Aorta (tissue), 5 donors: ENCODE results near the gene CNN3. TPM values are rescaled to one million over a fixed set of nuclear protein-coding genes. Genes with fewer than 3 reads are reported as not detected.
"Not testable (repeated sequence)": the region's sequence is repeated elsewhere in the genome, so short reads cannot be mapped to it uniquely, and the experiment has no call there.

Source experiments
- ATAC-seq: fragments of 200-7000 bp; cut with Tn5 transposase; one replicate; pipeline ENCODE4 v1.9.1; 2022; ENCODE audit warnings: moderate library complexity; ENCODE audit not compliant: low FRiP score
- DNase-seq, 2 donors: peaks; one replicate each; pipeline ENCODE4 v3.0.0-alpha.2; 2020
- H3K27ac ChIP-seq, 2 donors: one replicate each; pipeline ENCODE4 v1.5.1; 2013; ENCODE audit warnings: low read length in 2 of 2, mild to moderate bottlenecking in 2 of 2, moderate library complexity in 2 of 2, control low read depth in 1 of 2, inconsistent platforms in 1 of 2, low read depth in 1 of 2
- H3K27me3 ChIP-seq, 2 donors: one replicate each; pipeline ENCODE4 v1.6.1; 2013; ENCODE audit warnings: control low read depth in 1 of 2, low read length in 1 of 2, mild to moderate bottlenecking in 1 of 2, moderate library complexity in 1 of 2; ENCODE audit not compliant: insufficient read depth in 2 of 2, control insufficient read depth in 1 of 2
- H3K36me3 ChIP-seq, 2 donors: one replicate each; pipeline ENCODE4 v1.6.1; 2013; ENCODE audit warnings: control low read depth in 1 of 2, low read length in 1 of 2, mild to moderate bottlenecking in 1 of 2; ENCODE audit not compliant: insufficient read depth in 2 of 2, control insufficient read depth in 1 of 2
- H3K4me1 ChIP-seq, 2 donors: one replicate each; pipeline ENCODE4 v1.6.1; 2013; ENCODE audit warnings: low read length in 2 of 2, control low read depth in 1 of 2, mild to moderate bottlenecking in 1 of 2, moderate library complexity in 1 of 2; ENCODE audit not compliant: insufficient read depth in 2 of 2, control insufficient read depth in 1 of 2
- H3K4me3 ChIP-seq, 2 donors: one replicate each; pipeline ENCODE4 v1.5.1; 2013; ENCODE audit warnings: low read length in 2 of 2, control low read depth in 1 of 2, mild to moderate bottlenecking in 1 of 2
- H3K9me3 ChIP-seq: one replicate; pipeline ENCODE4 v1.6.1; 2013; ENCODE audit warnings: mild to moderate bottlenecking, low read length; ENCODE audit not compliant: control insufficient read depth
- WGBS, 2 donors: extraction: QIAGEN DNeasy Blood & Tissue Kit; methylation state at CpG; one replicate each; pipeline ENCODE4 v1.1.7; 2013; 5-methylcytosine and 5-hydroxymethylcytosine counted together
- intact Hi-C, 2 donors: fragments of 100-400 bp; cut with DNase I; formaldehyde crosslinking; loops; one replicate each; pipeline versions ENCODE4 v1.14.2 to v1.15.0; 2022
- polyA plus RNA-seq, 2 donors: library from polyadenylated mRNA; stranded (reverse); fragments of 200-250 nt; gene quantifications; one replicate each; pipeline ENCODE4 v1.2.3, GENCODE V29; 2013
- total RNA-seq, 2 donors: library from RNA; stranded (reverse); fragmentation: NEBNext Ultra II Directional; extraction: Animal tissue kit (Norgen Biotek cat#: 25700); gene quantifications; one replicate each; pipeline ENCODE4 v1.2.1, GENCODE V29; 2021
- donor health status: healthy with polysubstance abuse.
- donor health status: Bipolar disorder and iron deficiency.
- donor health status: DM: no; HTN: no; CAD: no.
- donor health status: DM: no; HTN: no; CAD: no.
- donor health status: DM: yes; HTN: yes; CAD: no.

The CNN3 gene
- total and polyA plus RNA-seq, 4 donors, result 138 to 463 (median 294) TPM

GRCh38 chr1:94941480-94941879, 14.6 kb upstream of the CNN3 start:
- 98 to 100% methylated on average over 1 of the region's 1 CpG for WGBS, 2 donors
- H3K9me3 ChIP-seq, H3K27ac ChIP-seq, DNase-seq, ATAC-seq, H3K4me1 ChIP-seq, intact Hi-C loops, H3K36me3 ChIP-seq, H3K4me3 ChIP-seq, H3K27me3 ChIP-seq: not testable (repeated sequence)

DNA sequence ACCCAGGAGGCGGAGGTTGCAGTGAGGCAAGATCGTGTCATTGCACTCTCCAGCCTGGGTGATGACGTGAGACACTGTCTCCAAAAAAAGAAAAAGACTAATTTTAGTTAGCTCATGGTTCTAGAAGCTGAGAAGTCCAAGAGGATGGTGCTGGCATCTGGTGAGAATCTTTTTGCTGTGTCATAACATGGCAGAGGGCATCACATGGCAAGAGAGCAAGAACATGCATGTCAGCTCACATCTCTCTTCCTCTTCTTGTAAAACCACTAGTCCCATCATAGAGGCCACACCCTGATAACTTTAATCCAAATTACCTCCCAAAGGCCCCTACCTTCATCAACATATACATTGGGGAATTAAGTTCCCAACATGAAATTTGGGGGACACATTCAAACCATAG, 13.8 kb upstream of the CNN3 start:
- Histone ChIP-seq H3K36me3 (no peaks in the 10 kb centered on the region), H3K27me3 (no peaks in the 10 kb centered on the region), H3K9me3 (no peaks in the 10 kb centered on the region), H3K4me1 (peaks cover 0 to 3% of the 10 kb centered on the region in 2 donors), H3K27ac (no peak overlapping the region), H3K4me3 (no peak overlapping the region)
- intact Hi-C loops, result no loop called here
- no peak for ATAC-seq
- DNase-seq, result no peak
- WGBS, 2 donors, result 91 to 93% methylated on average over 3 of the region's 3 CpGs

DNA sequence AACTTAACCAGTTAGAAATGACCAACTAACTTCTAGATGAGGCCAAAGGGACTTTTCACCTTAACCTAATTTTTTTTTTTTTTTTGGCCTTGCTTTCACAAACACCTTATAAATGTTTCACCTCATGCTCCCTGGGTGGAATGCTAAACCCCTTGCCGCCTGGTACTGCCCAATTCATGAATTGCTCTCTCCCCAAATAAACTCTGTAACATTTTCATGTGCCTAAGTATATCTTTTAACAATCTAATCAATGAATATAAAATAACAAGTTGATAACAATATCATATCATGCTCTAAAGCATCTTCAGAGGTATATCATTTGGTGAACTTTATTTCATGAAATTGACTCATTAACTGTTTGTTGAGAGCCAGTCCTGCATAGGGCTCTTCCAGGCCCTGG, 10.9 kb upstream of the CNN3 start:
- no peaks in the 10 kb centered on the region for H3K27me3 ChIP-seq
- no peak overlapping the region for H3K4me3 ChIP-seq
- 94% methylated on average over 1 of the region's 1 CpG for WGBS, 2 donors
- DNase-seq (no peak), ATAC-seq (no peak)
- intact Hi-C loops, result no loop called here
- H3K27ac ChIP-seq, result no peak overlapping the region
- peaks cover 0 to 2% of the 10 kb centered on the region in 2 donors for H3K36me3 ChIP-seq
- no peaks in the 10 kb centered on the region for H3K9me3 ChIP-seq
- H3K4me1 ChIP-seq, result peaks cover 0 to 3% of the 10 kb centered on the region in 2 donors

DNA sequence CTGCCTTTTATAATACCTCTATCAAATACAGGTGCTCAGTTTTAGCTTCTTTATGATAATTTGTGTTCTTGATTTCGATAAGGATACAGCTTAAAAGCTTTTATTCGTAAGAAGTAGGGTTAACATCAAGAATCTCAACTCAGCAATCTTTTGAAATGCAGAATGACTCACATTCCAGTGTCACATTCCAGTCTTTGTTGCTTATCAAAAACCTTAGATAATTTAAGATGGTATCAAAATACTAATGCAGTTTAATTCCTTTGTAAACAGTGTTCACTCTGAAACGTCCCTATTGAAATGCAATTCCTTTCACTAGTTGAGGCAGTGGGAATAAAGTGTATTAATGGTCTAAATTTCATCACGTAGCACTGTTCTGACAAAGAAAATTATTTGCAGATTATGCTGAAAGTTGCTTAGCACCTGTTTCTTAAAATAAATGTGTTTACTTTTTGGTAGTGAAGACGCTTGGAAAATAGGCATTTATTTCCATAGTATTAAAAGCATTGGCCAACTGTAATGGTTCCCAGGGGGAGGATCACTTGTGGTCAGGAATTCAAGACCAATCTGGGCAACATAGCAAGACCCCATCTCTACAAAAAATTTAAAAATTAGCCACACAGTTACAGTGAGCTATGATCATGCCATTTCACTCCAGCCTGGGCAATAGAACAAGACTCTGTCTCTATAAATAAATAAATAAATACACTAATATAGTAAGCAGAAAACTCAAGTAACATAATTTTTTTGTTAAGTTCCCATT, 10.1 kb upstream of the CNN3 start:
- Histone ChIP-seq H3K4me3 (no peak overlapping the region), H3K27me3 (no peaks in the 10 kb centered on the region), H3K9me3 (no peaks in the 10 kb centered on the region), H3K27ac (no peak overlapping the region), H3K36me3 (peaks cover 0 to 3% of the 10 kb centered on the region in 2 donors), H3K4me1 (peaks cover 0 to 3% of the 10 kb centered on the region in 2 donors)
- ATAC-seq (no peak), DNase-seq (no peak)
- intact Hi-C loops, result no loop called here
- 37 to 39% methylated on average over 5 of the region's 5 CpGs for WGBS, 2 donors

GRCh38 chr1:94935476-94935875, 8.6 kb upstream of the CNN3 start:
- H3K36me3 ChIP-seq, result peaks cover 0 to 3% of the 10 kb centered on the region in 2 donors
- 15 to 17% methylated on average over 1 of the region's 1 CpG for WGBS, 2 donors
- H3K27me3 ChIP-seq, result no peaks in the 10 kb centered on the region
- H3K9me3 ChIP-seq, result no peaks in the 10 kb centered on the region
- H3K4me1 ChIP-seq, result peaks cover 0 to 3% of the 10 kb centered on the region in 2 donors
- no peak for DNase-seq
- intact Hi-C loops, result no loop called here
- no peak overlapping the region for H3K27ac ChIP-seq
- no peak for ATAC-seq
- no peak overlapping the region for H3K4me3 ChIP-seq

DNA sequence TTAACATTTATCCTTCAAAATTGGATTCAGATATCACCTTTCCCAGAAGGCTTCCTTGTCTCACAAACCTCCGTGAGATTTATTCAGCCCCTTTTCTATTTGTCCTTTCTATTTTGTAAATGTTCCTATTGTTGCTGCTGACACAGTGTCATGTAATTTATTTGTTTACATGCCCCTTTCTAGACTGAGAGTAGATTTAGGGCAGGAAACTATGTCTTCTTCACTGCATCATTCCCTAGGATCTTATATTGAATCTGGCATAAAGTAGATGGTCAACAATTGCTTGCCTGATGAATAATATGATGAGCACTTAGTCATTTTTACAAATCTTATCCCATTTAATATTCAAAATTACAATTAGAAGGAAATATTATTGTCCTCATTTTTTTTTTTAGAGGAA, 8.1 kb upstream of the CNN3 start:
- H3K27ac ChIP-seq, result no peak overlapping the region
- 86 to 88% methylated on average over 1 of the region's 1 CpG for WGBS, 2 donors
- no peaks in the 10 kb centered on the region for H3K27me3 ChIP-seq
- H3K9me3 ChIP-seq, result no peaks in the 10 kb centered on the region
- ATAC-seq (no peak), DNase-seq (no peak)
- peaks cover 0 to 3% of the 10 kb centered on the region in 2 donors for H3K4me1 ChIP-seq
- intact Hi-C loops, result no loop called here
- no peak overlapping the region for H3K4me3 ChIP-seq
- H3K36me3 ChIP-seq, result peaks cover 0 to 3% of the 10 kb centered on the region in 2 donors

DNA sequence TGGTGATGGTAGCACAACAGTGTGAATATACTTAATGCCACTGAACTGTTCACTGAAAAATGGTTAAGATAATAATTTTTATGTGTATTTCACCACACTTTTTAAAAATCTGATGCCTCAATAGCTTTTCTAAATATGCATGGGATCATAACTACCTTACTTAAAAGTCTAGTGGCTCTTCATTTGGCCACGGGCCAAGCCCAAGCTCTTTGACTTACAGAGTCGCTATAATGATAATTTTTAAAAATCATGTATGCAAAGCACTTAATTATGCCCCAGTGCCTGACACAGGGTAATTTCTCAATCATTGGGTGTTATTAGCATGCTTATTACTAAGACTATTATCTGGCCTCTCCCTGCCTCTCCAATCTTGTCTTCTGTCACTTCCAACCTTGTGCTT, 7.6 kb upstream of the CNN3 start:
- H3K9me3 ChIP-seq, result no peaks in the 10 kb centered on the region
- H3K27me3 ChIP-seq, result no peaks in the 10 kb centered on the region
- H3K4me3 ChIP-seq, result no peak overlapping the region
- no peak overlapping the region for H3K27ac ChIP-seq
- no peak for ATAC-seq
- H3K4me1 ChIP-seq, result peaks cover 0 to 3% of the 10 kb centered on the region in 2 donors
- intact Hi-C loops, result no loop called here
- peaks cover 0 to 3% of the 10 kb centered on the region in 2 donors for H3K36me3 ChIP-seq
- DNase-seq, result no peak
- 60 to 65% methylated on average over 2 of the region's 2 CpGs for WGBS, 2 donors

DNA sequence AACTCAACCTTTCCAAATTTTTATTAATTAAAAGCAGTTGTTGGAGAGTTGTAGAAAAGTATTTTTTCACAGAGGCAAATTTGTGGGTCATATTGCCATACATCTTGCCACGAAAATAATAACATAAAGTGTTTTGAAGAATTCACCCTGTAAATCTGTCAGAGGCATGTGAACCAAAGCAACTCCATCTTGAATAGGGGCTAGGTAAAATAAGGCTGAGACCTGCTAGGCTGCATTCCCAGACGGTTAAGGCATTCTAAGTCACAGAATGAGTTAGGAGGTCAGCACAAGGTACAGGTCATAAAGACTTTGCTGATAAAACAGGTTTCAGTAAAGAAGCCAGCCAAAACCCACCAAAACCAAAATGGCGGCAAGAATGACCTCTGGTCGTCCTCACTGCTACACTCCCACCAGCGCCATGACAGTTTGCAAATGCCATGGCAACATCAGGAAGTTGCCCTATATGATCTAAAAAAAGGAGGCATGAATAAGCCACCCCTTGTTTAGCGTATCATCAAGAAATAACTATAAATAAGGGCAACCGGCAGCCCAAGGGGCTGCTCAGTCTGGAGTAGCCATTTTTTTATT, 4.4 kb upstream of the CNN3 start:
- Histone ChIP-seq H3K36me3 (peaks cover 0 to 3% of the 10 kb centered on the region in 2 donors), H3K4me3 (no peak overlapping the region), H3K4me1 (peaks cover 3% of the 10 kb centered on the region in 2 donors), H3K9me3 (no peaks in the 10 kb centered on the region), H3K27me3 (no peaks in the 10 kb centered on the region), H3K27ac (no peak overlapping the region)
- DNase-seq, result no peak
- no peak for ATAC-seq
- WGBS, 2 donors, result 94 to 97% methylated on average over 7 of the region's 7 CpGs
- intact Hi-C loops, result no loop called here
